ENCODE measurements around the gene FLT3.

DNA sequence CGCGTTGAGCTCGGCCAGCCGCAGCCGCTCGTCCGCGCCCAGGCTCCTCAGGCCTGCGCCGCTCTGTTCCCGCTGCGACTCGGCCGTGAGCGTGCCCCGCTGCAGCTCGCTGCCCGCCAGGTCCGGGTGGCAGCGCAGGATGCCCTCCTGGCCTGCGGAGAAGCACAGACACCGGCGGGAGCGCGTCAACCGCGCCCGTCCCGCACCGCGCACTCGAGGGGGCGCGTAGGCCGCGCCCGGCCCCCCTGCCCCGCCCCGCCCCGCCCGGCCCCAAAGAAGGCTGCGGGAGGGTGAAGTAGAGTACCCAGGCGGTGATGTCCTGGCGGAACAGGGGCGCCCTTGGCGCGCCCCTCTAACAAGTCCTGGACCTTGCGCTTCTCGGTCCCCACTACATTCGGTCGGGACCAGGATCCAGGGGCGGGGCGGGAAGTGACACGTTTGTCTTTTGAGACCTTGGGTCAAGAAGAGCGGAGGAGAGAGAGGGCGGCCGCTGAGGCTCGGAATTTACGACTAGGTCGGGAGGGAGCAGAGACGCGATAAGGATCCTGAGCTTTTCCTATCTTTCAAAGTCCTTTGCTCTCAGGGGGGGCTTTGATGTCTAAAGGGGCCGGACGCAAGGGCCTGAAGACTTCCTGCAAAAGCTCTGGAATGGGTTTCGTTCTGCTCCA lies 121.9 kb downstream of the FLT3 start:
- TF ChIP-seq, protein P1, sequence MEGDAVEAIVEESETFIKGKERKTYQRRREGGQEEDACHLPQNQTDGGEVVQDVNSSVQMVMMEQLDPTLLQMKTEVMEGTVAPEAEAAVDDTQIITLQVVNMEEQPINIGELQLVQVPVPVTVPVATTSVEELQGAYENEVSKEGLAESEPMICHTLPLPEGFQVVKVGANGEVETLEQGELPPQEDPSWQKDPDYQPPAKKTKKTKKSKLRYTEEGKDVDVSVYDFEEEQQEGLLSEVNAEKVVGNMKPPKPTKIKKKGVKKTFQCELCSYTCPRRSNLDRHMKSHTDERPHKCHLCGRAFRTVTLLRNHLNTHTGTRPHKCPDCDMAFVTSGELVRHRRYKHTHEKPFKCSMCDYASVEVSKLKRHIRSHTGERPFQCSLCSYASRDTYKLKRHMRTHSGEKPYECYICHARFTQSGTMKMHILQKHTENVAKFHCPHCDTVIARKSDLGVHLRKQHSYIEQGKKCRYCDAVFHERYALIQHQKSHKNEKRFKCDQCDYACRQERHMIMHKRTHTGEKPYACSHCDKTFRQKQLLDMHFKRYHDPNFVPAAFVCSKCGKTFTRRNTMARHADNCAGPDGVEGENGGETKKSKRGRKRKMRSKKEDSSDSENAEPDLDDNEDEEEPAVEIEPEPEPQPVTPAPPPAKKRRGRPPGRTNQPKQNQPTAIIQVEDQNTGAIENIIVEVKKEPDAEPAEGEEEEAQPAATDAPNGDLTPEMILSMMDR (tag by site-specific recombination; IDR thresholded peaks at IDR 0.05): no peak
- TF ChIP-seq ZNF202 (tag by site-specific recombination; IDR thresholded peaks at IDR 0.05; ENCODE audit: borderline replicate concordance): no peak
- TF ChIP-seq ZNF266 (tag by site-specific recombination; IDR thresholded peaks at IDR 0.05; ENCODE audit: low read depth): no peak
- TF ChIP-seq, protein P2, sequence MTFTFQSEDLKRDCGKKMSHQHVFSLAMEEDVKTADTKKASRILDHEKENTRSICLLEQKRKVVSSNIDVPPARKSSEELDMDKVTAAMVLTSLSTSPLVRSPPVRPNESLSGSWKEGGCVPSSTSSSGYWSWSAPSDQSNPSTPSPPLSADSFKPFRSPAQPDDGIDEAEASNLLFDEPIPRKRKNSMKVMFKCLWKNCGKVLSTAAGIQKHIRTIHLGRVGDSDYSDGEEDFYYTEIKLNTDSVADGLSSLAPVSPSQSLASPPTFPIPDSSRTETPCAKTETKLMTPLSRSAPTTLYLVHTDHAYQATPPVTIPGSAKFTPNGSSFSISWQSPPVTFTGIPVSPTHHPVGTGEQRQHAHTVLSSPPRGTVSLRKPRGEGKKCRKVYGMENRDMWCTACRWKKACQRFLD (tag by site-specific recombination; IDR thresholded peaks at IDR 0.05): no peak
- TF ChIP-seq ZNF114 (tag by site-specific recombination; IDR thresholded peaks at IDR 0.05): no peak
- TF ChIP-seq ZNF530 (tag by site-specific recombination; IDR thresholded peaks at IDR 0.05; ENCODE audit: low read depth): no peak
- no peak for TF ChIP-seq ZNF624 (tag by site-specific recombination; IDR thresholded peaks at IDR 0.05)
- TF ChIP-seq YY1 (tag by site-specific recombination; IDR thresholded peaks at IDR 0.05): no peak
